ENCODE data around the gene NMRAL1.
A peak's percentile ranks its signal among the peaks of the same experiment; 100 is the strongest.

NMRAL1 gene

DNA sequence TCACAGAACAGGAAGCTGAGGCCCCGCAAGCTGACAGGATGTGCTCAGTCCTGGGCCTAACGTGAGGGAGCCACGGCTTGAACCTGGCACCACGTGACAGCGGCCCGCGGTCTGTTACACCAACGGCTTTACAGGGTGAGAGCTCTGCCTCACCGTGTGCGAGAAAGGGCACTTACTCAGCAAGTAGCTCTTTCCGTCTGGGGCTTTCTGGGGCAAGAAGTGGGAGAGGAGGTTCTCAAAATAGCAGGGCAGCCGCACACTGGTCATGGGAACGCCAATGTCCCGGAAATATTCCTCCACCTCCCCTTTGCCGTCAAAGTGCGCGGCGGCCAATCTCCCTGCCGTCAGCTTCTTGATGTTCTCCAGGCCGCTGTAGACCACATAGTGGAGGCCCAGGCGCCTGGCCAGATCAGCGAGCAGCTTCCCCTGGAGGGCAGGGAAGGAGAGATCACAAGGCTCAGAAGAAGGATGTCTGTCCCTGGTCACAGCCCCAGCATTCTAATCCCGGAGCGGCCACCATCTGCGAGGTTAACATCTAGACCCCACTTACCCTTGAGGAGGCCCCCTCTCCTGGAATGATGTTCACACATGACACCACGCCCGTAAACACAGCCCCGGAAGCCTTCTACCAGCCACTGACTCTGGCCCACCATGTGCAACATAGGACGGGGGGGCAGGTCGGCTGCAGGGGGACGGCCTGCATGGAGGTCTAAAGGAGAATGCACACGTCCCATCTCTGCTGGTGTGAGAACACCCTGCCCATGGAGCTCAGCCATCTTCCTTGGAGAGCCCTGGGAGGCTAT is 8.2 kb downstream of the NMRAL1 start:
- peak; percentile 61 for DNase-seq (ENCODE audit: low spot score)

DNA sequence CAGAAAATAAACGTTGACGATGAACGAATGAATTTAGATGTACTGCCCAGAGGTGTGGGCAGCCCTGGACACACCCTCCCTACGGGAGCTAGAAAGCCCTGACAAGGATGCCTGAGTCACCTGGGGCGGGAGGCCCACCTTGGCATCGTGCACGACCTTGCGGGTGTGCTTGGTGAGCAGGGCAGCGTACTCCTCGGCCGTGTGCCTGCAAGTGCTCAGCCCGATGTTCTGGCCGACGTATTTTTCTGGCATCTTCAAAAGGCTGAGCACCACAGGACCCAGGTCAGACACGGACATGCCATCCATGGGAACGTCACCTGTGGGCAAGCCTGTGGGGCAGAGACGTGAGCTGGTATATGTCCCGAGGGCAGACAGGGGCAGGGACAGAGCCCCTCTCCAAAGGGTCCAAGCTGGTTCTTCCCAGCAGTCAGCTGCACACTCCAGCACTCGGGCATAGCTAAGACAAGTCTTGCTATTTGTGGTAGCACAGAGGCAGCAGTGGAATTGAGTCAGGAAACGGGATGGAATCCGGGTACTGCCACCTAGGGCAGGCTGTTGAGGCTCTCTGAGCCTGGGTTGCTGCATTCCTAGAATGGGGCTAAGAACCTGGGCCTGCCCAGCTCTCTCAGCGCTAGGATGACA is 10.8 kb downstream of the NMRAL1 start:
- no peak for DNase-seq (ENCODE audit: low spot score)

DNA sequence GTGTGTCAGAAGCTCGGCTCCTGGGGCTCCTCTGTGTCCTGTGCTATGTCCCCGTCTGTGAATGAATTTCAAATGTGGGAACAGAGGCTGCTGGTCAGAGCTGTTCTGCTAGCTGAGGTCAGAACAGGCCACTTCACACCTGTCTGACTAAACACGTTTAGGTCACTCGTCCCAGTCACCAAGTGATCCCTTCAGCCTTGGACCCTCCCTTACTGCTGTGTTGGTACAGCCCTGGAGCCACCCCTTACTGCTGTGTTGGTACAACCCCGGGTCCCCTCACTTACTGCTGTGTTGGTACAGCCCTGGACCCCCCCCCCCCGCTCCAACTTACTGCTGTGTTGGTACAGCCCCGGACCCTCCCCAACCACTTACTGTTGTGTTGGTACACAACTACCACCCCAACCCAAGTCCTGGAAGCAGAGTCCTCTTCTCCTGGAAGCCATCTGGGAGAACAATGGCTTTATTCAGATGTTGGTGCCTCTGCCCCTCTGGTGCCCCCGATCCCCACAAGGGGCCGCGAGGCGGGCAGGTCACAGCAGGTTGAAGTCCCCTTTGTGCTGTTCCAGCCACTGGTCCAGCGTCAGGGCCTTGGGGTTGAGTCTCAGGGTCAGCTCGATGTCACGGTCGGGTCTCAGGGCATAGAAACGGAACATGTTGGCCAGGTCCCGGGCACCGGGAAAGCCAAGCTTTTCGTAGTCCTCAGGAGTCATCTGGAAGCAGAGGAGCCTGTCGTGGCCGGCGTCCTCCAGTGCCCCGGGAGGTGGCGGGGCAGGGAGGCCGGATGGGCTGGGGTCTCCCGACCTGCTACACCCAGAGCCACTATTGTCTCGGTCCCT is 13.0 kb downstream of the NMRAL1 start:
- no peak for DNase-seq (ENCODE audit: low spot score)

DNA sequence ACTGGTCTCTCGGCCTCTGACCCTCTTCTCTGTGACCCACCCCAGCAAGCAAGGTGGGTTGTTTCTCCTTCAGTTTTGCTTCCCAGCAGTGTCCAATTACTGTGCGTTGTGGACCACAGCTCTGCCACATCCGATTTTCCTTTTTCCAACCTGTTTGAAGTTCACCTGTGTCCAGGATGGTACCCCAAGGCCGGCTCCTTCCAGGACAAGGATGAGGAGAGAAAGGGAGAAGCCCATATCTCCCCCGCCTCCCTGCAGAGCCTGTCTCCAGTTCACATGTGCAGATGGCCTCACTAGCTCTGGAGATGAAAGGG is 13.5 kb downstream of the NMRAL1 start:
- DNase-seq (ENCODE audit: low spot score): no peak

DNA sequence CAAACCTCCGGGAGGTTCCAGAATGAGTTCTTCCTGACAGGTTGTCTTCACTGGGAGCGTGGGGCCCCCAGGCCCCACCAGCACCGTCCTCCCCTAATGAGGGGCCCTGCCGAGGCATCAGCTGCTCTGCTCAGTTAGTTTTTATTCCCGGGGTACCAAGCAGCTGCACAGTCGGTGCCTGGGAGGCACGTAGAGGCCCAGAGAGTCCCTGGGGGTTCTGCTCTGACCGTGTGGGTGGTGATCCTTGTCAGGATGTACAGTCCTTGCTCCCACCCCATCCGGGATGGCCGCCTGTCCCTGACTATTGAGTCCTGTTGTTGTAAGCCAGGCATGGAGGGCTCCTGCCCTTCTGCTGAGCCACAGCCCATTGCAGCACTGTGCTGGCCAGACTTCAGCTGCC is 18.5 kb downstream of the NMRAL1 start:
- DNase-seq (ENCODE audit: low spot score): no peak

DNA sequence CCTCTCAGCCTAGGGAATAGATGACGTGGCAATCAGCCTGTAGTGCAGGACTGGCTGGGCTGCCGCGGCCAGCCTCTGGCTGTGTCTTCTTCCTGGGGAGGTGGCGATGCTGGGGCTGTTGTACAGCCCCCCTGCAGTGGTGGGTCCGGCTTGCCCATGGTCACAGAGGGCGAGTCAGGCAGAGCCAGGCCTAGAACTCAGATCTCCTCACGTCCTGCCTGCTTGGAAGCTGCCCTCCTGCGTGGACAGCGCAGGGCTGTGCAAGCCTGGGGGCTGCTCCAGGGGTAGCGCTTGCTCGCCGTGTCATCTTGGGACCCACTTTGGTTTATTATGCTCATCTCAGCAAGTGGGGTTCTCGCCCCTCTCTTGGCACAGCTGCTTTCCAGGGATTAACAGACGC is 19.3 kb downstream of the NMRAL1 start:
- DNase-seq (ENCODE audit: low spot score): no peak

DNA sequence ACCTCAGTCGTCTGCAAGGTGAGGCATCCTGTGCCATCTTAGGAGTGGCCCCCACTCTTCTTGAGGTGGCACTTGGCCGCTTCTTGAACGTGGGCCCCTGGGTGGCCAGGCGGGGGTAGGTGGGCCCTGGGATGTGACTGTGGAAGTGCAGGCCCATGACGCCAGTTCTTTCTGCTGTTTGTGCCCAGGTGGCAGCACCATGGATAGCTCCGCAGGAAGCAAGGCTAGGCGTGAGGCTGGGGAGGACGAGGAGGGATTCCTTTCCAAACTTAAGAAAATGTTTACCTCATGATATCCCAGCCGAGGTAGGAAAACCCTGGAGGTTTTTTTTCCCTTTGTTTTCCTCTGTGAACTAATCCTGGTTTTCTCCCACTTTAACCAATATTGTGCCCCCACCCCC is 19.8 kb downstream of the NMRAL1 start:
- DNase-seq (ENCODE audit: low spot score): no peak

DNA sequence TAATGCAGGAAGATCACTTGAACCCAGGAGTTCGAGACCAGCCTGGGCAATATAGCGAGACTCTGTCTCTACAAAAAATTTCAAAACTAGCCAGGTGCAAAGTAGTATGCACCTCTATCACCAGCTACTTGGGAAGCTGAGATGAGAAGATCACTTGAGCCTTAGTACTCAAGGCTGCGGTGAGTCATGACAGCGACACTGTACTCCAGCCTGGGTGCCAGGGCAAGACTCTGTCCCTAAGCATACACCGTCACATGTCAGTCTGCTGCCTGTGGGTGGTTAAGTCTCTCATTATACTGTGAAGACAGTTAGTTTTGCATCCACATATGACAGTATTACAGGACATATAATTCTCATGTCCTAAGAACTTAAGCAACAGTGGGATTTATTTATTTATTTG is 21.8 kb downstream of the NMRAL1 start:
- no peak for DNase-seq (ENCODE audit: low spot score)

DNA sequence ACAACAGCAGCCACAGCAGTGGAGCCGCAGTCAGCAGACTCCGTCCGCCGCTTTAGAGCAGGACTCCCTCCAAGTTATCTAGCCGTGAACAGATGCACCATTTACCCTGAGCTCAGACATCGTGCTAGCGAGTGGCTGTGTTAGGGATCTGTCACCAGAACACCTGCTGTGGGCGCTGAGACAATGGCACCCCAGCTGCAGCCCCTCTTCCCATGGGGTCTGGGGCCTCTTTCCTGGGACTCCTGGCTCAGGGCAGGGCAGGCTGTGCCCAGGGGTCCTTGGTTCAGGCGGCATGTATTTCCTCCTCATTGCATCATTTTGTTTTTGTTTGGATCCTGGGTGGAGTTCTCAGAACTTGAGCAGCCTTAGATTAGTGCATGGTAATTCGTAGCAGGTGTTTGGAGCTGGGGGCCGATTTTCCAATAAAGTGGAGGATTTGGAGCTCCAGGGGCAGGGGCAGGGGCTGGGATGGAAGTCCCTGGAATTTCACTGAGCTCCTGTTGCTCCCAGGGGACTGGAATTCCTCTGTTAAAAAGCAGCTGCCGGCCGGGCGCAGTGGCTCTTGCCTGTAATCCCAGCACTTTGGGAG is 23.4 kb downstream of the NMRAL1 start:
- no peak for DNase-seq (ENCODE audit: low spot score)

DNA sequence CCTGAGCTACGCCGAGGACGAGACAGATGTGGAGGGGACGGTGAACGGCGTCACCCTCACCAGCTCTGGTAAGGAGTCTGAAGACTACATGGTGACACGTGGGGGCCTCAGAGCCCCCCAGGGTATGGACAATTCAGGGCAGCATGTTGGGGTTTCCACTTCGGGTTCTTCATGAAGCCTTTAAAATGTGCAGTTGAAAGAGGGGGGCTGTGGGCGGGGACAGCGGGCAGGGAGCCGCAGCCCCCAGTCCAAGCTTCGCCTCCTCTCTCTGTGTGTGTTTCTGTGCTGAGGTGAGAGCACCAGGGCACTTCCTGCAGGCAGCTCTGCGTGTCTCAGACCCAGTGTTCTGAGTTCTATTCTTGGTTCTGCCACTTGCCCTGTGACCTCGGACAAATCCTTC is 24.0 kb downstream of the NMRAL1 start:
- no peak for DNase-seq (ENCODE audit: low spot score)

DNA sequence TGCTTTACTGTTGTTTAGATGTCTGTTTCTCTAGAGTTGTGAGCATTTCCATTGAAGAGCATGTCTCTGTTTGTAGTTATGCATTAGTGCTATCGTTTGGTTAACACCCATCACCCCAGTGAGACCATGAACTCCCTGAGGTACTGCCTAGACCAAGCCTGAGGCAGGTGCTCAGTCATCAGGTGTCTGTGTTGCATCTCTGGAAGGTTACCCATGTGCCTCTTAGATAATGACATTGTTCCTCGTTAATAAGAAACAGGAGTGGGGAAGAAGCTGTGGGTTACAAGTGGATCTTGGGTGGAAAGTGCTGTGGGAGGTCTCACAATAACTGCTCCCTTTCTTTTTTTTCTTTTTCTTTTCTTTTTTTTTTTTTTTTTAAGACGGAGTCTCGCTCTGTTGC is 30.4 kb downstream of the NMRAL1 start:
- DNase-seq (ENCODE audit: low spot score): no peak

DNA sequence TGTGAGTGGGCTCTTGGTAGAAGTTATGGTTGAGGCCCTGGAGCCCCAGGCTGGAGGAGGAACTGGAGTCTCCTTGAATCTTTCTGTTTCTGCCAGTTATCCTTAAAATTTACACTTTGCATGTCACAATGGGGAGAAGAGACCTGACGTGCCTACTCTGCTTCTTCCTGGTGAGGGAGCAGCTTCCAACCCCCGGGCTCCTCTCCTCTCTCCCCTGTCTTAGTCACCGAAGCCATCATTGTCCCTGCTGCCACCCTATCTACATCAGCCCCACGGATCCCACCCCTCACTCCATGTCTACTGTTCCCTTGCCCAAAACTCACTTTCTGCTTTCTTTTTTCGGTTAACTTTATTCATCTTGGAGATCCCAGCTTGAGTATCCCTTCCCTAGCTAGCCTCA is 31.2 kb downstream of the NMRAL1 start:
- no peak for DNase-seq (ENCODE audit: low spot score)

DNA sequence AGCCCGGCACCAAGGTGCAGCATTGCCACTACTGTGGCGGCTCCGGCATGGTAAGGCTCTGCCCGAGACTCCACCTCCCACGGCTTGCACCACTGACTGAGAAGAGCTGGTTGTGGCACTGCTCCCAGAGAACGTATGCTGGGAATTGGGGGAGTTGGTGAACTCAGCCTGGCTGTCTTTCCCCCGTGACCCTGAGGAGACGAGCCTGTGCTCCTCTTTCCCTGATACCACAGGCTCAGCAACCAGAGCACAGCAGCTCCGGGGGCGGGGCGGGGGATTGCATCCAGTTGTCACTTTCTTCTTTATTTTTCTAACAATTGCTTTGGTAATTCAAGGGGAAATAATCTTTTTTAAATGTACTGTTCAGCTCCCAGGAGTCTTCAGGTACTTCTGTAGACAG is 32.1 kb downstream of the NMRAL1 start:
- DNase-seq (ENCODE audit: low spot score): no peak

DNA sequence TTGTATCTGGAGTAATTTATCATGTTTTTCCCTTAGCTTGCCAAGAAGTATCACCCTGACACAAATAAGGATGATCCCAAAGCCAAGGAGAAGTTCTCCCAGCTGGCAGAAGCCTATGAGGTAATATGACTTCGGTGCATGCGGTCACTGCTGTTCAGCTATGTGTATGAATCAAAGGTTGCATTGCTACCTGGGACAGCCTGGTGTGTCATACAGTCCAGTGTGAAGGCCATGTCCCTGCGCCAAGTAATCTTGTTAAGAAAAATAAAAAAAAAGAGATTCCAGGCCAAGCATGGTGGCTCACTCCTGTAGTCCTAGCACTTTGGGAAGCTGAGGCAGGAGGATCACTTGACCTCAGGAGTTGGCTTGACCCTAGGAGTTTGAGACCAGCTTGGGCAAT is 37.1 kb downstream of the NMRAL1 start:
- no peak for DNase-seq (ENCODE audit: low spot score)

DNA sequence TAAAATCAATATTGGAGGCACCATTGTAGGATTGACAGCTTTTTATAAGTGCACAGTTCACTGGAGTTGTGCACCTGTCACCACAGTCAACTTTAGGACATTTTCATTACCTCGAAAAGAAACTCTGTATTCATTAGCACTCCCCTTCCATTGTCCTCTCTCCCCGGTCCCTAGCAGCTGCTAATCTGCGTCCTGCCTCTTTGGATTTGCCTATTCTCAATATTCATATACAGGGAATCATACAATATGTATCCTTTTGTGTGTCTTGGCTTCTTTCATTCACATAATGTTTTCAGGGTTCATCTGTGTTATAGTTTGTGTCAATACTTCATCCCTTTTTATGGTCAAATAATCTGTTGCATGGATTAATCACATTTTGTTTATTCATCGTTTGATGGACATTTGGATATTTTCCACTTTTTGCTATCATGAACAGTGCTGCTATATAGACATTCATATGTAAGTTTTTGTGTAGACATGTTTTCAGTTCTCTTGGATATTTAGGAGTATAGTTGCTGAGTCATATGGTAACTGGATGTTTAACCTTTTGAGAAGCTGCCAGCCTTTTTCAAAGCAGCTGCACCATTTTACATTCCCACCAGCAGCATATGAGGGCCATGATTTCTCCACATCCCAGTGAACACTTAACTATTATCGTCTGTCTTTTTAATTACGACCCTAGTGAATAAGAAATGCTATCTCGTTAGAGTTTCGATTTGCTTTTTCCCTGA is 38.9 kb downstream of the NMRAL1 start:
- no peak for DNase-seq (ENCODE audit: low spot score)

DNA sequence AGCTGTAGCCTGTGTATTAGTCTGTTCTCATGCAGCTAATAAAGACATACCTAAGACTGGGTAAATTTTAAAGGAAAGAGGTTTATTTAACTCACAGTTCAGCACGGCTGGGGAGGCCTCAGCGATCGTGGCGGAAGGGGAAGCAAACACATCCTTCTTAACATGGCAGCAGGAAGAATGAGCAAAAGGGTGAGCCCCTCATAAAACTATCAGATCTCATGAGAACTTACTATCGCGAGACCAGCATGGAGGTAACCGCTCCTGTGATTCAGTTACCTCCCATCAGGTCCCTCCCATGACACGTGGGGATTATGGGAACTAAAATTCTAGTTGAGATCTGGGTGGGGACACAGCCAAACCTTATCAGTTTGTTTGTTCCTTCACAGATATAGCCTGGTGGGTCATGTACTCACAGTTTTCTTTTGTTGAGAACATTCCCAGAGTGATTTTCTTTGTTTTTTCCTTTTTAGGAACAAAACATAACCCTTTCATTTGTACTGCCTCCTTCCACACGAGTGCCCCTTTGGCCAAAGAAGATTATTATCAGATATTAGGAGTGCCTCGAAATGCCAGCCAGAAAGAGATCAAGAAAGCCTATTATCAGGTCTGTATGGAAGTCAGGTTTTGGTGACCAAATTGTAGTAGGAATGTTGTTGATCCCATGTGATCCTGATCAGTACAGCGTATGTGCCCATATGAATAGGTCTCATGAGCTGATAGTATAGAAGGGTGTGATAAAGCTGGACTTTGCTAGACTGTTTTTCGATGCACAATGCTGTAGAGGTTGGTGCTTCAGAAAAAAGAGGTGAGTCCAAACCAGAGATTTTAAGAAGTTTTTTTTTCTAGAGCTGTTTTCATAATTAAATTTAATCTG is 40.3 kb downstream of the NMRAL1 start:
- DNase-seq (ENCODE audit: low spot score): no peak

DNA sequence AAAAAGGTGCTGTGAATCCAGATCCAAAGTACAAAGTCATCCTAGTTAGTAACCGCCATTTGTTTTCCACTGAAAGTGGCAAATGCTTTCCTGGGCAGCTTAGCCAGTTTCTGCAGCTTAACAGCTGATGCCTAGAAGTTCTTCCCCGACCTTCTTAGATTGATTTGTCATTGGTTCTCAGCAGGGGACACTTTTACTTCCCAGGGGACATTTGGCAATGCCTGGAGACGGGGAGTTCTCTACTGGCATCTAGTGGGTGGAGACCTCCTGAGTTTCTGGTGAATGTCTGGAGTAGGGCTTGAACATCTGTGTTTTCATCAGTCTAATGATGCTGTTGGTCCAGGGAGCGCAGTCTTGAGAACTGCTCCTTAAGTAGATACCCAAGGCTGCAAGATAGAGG is 41.2 kb downstream of the NMRAL1 start:
- DNase-seq (ENCODE audit: low spot score): no peak

DNA sequence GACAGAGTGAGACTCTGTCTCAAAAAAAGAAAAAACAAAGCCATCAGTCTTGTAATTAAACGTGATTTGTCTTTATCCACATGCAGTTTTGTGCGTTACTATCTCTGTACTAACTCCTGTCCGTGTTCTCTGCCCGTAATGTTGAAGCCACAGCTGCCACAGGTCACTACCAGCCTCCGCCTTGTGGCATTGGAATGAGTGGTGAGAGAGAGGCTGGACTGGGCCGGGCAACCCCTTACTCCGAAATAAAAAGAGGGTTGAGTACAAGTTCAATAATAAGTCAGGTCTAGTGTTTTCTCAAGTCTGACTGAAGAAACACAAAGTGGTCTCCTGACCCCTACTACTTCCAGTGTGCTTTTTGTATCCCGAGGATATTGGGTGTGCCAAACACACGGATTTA is 43.4 kb downstream of the NMRAL1 start:
- DNase-seq (ENCODE audit: low spot score): no peak

DNA sequence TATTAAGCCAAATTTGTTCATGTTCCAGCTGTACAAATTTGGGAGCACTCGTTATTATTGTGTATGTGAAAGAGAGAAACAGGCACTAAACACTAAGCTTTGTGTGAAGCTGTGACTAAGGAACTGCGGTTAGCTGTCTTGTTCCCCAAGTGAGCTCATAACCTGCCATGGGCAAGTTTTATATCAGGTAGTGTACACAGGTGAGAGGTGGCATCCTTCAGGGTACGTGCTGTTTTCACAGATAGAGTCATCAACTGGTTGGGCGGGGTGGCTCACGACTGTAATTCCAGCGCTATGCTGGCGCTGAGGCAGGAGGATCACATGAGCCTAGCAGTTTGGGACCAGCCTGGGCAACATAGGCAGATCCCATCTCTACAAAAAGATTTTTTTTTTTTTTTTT is 45.9 kb downstream of the NMRAL1 start:
- no peak for DNase-seq (ENCODE audit: low spot score)

DNA sequence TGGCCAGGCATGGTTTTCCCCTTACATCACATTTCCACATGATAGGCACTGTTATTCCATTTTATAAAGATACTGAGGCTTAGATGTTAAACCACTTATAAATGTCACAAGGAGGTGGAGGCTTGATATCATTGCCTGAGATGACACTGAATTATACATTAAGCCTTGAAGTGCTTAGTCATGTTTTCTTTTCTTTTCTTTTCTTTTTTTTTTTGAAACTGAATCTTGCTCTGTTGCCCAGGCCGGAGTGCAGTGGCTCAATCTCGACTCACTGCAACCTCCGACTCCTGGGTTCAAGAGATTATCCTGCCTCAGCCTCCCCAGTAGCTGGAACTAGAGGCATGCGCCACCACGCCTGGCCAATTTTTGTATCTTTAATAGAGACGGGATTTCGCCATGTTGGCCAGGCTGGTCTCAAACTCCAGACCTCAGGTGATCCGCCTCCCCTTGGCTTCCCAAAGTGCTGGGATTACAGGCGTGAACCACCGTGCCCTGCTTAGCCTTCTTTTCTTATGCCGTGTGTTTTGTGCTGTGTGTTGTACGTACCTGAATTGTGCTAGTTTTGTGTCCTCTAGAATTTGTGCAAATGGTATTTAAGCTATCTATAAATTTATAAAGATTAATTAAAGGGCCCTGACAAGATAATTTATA is 47.6 kb downstream of the NMRAL1 start:
- DNase-seq (ENCODE audit: low spot score): no peak
